H1 (cell line): ENCODE measurements around the gene PHETA1. TPM values are rescaled to one million over a fixed set of nuclear protein-coding genes. Genes with fewer than 3 reads are reported as not detected.

Source experiments
- CBX5 ChIP-seq: fragments of 300-800, 300-1000 bp; sonication (generic); IDR thresholded peaks from 2 replicates; pipeline ENCODE4 v1.7.1; 2016; ENCODE audit warnings: antibody characterized with exemption, low read length, low read depth
- NANOG ChIP-seq: IDR thresholded peaks from 2 replicates; pipeline ENCODE4 v1.6.1; 2011; ENCODE audit warnings: low read length, low read depth, mild to moderate bottlenecking, inconsistent platforms; ENCODE audit not compliant: insufficient read depth, poor library complexity, severe bottlenecking
- RBBP5 ChIP-seq: IDR thresholded peaks from 2 replicates; pipeline ENCODE4 v1.7.1; 2012; ENCODE audit warnings: low read depth, mild to moderate bottlenecking, inconsistent platforms, low read length, moderate library complexity, borderline replicate concordance
- RFX5 ChIP-seq: IDR thresholded peaks from 2 replicates; pipeline ENCODE4 v1.6.1; 2011; ENCODE audit warnings: low read depth, low read length, improper control_type of control experiment, borderline replicate concordance
- SAP30 ChIP-seq: fragments of 300-600 bp; sonication (generic); IDR thresholded peaks from 2 replicates; pipeline ENCODE4 v1.7.1; 2012; ENCODE audit warnings: low read length, moderate library complexity, mild to moderate bottlenecking, inconsistent platforms; ENCODE audit not compliant: insufficient read depth, insufficient replicate concordance
- TBP ChIP-seq: IDR thresholded peaks from 2 replicates; pipeline ENCODE4 v1.6.1; 2011; ENCODE audit warnings: low read depth, low read length, improper control_type of control experiment
- TCF12 ChIP-seq: IDR thresholded peaks from 2 replicates; pipeline ENCODE4 v1.6.1; 2011; ENCODE audit warnings: low read depth, mild to moderate bottlenecking, low read length
- polyA plus RNA-seq, 7 experiments: library from polyadenylated mRNA; depleted of rRNA in 3 of 7; stranded (reverse) in 5 of 7; unstranded in 2 of 7; fragments of >200 nt in 5 of 7; fragments of 200-250 nt in 2 of 7; gene quantifications; 1 replicate in 5 of 7; 2 replicates in 1 of 7; 4 replicates in 1 of 7; pipeline versions ENCODE4 v1.2.1 to v1.2.3, GENCODE V29; 2011 to 2013; ENCODE audit warnings: missing spikeins in 2 of 7, mixed read lengths in 2 of 7
- total RNA-seq: library from RNA; stranded (reverse); fragmentation: NEBNext Ultra II Directional; extraction: Animal tissue kit (Norgen Biotek cat#: 25700); gene quantifications from 2 replicates; pipeline ENCODE4 v1.2.1, GENCODE V29; 2021
- TF ChIP-seq, protein P1 (sequence below): fragments of 300-600 bp; sonication (generic); IDR thresholded peaks from 2 replicates; pipeline ENCODE4 v1.7.1; 2012; ENCODE audit warnings: low read length, moderate library complexity, mild to moderate bottlenecking, inconsistent platforms; ENCODE audit not compliant: insufficient replicate concordance

The PHETA1 gene
- total and polyA plus RNA-seq, 2 of the 8 experiments (the other 6 are each of a cell fraction or from before 2014, with no cell fraction given), result 5.2 to 12.3 TPM

DNA sequence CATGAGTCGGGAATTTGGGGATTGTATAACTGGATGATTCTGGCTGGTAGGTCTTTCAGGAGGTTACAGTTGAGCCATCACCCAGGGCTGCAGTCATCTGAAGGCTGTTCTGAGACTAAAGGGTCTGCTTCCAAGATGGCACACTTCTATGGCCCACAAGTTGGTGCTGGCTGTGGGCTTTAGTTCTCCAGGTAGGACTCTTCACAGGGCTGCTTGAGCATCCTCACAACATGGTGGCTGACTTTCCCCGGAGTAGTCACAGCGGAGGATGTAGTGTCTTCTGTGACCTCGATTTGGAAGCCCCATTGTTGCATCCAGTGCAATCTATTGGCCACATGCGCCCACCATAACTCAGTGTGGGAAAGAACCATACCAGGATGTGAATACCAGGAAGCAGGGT is 14.4 kb downstream of the PHETA1 start (continued):
- TF ChIP-seq, protein P1, sequence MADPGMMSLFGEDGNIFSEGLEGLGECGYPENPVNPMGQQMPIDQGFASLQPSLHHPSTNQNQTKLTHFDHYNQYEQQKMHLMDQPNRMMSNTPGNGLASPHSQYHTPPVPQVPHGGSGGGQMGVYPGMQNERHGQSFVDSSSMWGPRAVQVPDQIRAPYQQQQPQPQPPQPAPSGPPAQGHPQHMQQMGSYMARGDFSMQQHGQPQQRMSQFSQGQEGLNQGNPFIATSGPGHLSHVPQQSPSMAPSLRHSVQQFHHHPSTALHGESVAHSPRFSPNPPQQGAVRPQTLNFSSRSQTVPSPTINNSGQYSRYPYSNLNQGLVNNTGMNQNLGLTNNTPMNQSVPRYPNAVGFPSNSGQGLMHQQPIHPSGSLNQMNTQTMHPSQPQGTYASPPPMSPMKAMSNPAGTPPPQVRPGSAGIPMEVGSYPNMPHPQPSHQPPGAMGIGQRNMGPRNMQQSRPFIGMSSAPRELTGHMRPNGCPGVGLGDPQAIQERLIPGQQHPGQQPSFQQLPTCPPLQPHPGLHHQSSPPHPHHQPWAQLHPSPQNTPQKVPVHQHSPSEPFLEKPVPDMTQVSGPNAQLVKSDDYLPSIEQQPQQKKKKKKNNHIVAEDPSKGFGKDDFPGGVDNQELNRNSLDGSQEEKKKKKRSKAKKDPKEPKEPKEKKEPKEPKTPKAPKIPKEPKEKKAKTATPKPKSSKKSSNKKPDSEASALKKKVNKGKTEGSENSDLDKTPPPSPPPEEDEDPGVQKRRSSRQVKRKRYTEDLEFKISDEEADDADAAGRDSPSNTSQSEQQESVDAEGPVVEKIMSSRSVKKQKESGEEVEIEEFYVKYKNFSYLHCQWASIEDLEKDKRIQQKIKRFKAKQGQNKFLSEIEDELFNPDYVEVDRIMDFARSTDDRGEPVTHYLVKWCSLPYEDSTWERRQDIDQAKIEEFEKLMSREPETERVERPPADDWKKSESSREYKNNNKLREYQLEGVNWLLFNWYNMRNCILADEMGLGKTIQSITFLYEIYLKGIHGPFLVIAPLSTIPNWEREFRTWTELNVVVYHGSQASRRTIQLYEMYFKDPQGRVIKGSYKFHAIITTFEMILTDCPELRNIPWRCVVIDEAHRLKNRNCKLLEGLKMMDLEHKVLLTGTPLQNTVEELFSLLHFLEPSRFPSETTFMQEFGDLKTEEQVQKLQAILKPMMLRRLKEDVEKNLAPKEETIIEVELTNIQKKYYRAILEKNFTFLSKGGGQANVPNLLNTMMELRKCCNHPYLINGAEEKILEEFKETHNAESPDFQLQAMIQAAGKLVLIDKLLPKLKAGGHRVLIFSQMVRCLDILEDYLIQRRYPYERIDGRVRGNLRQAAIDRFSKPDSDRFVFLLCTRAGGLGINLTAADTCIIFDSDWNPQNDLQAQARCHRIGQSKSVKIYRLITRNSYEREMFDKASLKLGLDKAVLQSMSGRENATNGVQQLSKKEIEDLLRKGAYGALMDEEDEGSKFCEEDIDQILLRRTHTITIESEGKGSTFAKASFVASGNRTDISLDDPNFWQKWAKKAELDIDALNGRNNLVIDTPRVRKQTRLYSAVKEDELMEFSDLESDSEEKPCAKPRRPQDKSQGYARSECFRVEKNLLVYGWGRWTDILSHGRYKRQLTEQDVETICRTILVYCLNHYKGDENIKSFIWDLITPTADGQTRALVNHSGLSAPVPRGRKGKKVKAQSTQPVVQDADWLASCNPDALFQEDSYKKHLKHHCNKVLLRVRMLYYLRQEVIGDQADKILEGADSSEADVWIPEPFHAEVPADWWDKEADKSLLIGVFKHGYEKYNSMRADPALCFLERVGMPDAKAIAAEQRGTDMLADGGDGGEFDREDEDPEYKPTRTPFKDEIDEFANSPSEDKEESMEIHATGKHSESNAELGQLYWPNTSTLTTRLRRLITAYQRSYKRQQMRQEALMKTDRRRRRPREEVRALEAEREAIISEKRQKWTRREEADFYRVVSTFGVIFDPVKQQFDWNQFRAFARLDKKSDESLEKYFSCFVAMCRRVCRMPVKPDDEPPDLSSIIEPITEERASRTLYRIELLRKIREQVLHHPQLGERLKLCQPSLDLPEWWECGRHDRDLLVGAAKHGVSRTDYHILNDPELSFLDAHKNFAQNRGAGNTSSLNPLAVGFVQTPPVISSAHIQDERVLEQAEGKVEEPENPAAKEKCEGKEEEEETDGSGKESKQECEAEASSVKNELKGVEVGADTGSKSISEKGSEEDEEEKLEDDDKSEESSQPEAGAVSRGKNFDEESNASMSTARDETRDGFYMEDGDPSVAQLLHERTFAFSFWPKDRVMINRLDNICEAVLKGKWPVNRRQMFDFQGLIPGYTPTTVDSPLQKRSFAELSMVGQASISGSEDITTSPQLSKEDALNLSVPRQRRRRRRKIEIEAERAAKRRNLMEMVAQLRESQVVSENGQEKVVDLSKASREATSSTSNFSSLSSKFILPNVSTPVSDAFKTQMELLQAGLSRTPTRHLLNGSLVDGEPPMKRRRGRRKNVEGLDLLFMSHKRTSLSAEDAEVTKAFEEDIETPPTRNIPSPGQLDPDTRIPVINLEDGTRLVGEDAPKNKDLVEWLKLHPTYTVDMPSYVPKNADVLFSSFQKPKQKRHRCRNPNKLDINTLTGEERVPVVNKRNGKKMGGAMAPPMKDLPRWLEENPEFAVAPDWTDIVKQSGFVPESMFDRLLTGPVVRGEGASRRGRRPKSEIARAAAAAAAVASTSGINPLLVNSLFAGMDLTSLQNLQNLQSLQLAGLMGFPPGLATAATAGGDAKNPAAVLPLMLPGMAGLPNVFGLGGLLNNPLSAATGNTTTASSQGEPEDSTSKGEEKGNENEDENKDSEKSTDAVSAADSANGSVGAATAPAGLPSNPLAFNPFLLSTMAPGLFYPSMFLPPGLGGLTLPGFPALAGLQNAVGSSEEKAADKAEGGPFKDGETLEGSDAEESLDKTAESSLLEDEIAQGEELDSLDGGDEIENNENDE, result no peak
- no peak for TF ChIP-seq TCF12
- no peak for TF ChIP-seq NANOG
- TF ChIP-seq RBBP5, result no peak
- TF ChIP-seq RFX5, result no peak
- TF ChIP-seq TBP, result no peak
- no peak for TF ChIP-seq CBX5
- no peak for TF ChIP-seq SAP30
